Hematopoietic multipotent progenitor cell treated with erythropoietin and hydrocortisone succinate and interleukin-3 and kit ligand, for 4 days (in vitro differentiated cells): Measurements from ENCODE around the gene AVPI1.
"Not testable (repeated sequence)": the region's sequence is repeated elsewhere in the genome, so short reads cannot be mapped to it uniquely, and the experiment has no call there.

Experiments used
- DNase-seq: peaks from one replicate; pipeline ENCODE4 v3.0.0-alpha.2; 2015

AVPI1 gene

GRCh38 chr10:97640174-97640867 lies 46.7 kb downstream of the AVPI1 start, which contains the start of gene PI4K2A:
TSS of gene PI4K2A (plus strand) at chr10:97640671. CDS start at chr10:97640743, 72 bp downstream.
- peak; percentile 100 for DNase-seq

- DNase-seq: not testable (repeated sequence)
Measured at GRCh38 chr10:97639090-97639489, 48.0 kb downstream of the AVPI1 start.

- no peak for DNase-seq
Measured at GRCh38 chr10:97635577-97635976, 51.5 kb downstream of the AVPI1 start.

- DNase-seq: peak; percentile 64
Measured at GRCh38 chr10:97633921-97634320, 53.1 kb downstream of the AVPI1 start.

DNA sequence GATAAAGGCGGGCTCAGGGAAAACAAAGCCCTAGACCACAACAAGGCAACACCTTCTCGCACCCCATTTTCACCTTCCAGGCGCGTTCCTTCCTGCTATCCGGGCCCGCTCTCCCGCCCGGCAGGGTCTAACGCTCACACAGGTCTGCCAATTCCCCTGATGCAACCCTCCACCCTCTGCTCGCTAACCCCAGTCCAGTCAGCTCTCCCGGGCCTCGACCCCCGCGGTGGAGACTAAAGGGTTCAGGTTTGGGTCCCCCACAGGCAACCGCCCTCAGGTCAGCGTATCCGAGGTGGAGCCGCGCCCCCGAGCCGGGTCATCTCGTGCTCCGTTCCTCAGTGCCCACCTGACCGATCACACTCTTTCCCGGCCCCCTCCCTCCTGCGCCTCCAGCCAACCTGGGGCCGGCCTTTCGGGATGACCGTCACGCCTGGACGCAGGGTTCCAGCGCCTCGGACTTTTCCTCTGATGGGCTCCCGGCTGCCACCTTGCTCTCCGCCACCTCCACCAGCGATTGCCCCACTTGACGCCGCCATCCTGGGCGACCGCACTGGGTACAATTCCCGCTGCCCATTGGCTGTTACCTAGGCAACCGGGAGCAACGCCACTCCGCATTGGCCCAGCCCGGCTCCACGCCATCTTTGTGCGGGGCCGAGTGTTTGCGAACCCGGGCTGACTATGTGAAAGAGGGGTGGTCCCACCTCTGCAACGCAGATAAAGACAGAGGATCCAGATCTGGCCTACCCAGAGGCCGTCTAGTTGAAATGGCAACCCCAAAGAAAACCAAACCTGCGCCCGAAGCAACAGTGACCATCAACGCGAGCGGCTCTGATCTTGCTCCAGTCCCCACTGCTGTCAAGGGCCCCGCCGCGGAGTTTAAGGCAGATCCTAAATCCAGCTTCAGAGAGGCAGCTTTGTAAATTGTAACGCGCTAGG lies 53.8 kb downstream of the AVPI1 start, which contains the start of gene MORN4:
TSS of gene MORN4 (minus strand) at position 552 of the 936 bp plus-strand sequence. CDS start 13,847 bp downstream, outside the sequence.
- DNase-seq: peak; percentile 97

- DNase-seq: no peak
Measured at GRCh38 chr10:97631098-97631497, 55.9 kb downstream of the AVPI1 start.

DNA sequence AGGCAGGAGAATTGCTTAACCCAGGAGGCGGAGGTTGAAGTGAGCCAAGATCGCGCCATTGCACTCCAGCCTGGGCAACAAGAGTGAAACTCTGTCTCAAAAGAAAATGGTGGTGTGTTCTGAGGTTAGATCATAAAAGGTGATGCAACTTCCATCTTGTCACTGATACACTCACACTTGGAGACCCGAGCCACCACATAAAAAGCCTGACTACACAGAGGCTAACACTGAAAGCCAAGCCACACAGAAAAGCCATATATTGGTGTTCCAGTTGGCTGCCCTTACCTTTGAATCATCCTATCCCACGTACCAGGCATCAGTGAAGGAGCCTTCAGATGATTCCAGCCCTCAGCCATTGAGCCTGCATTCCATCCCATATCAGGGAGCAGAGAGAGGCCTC lies 57.8 kb downstream of the AVPI1 start:
- no peak for DNase-seq

GRCh38 chr10:97628228-97628627 lies 58.8 kb downstream of the AVPI1 start:
- no peak for DNase-seq

DNA sequence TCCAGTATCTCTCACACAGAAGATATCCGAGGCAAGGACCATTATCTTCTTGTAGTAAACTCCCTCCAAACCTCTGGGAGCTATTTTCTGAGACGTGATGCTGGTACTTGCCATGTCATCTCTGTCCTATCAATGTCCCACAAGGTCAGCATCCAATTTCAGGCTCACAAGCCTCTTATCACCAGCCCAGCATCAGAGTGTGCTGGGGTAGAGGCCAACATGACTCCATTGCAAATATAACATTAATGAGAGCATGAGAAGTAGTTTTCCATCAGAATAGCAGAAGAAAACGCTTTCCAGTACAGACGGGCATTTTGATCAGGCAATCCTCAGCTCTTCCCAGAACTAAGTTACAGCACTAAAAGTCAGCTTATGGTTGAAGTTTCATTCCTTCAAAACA lies 59.3 kb downstream of the AVPI1 start:
- DNase-seq: peak; percentile 27
